Renal pelvis (tissue), 4 donors: ENCODE measurements around the gene MCCC2. TPM values are rescaled to one million over a fixed set of nuclear protein-coding genes. Genes with fewer than 3 reads are reported as not detected.
"Not testable (repeated sequence)": the region's sequence is repeated elsewhere in the genome, so short reads cannot be mapped to it uniquely, and the experiment has no call there.

Experiments used
- DNase-seq: peaks from one replicate; pipeline ENCODE4 v3.0.0-alpha.2; 2013
- polyA plus RNA-seq, 3 donors: library from polyadenylated mRNA; unstranded; fragments of 120-200 nt; gene quantifications; one replicate each; pipeline ENCODE4 v1.2.1, GENCODE V29; 2013; ENCODE audit not compliant: insufficient read length in 3 of 3

The MCCC2 gene
- polyA plus RNA-seq, 3 donors, result 52.2 to 73.8 (median 66.1) TPM

DNA sequence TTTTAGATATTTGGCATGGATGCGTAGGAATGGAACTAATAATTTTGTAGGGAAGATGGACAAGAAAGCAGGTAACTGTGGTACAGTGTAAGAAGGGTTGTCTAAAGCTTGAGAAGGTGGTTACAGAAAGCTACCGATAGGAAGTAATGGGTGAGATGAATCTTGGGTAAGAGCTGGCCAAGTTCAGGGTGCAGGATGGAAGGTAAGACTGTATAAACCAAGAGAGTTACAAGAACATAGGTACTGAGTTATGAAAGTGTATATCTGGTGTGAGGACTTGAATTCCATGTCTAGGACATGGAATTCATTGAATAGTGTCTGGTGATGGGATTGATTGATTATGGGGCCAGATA, 1.4 kb downstream of the MCCC2 start:
- DNase-seq, result no peak

DNA sequence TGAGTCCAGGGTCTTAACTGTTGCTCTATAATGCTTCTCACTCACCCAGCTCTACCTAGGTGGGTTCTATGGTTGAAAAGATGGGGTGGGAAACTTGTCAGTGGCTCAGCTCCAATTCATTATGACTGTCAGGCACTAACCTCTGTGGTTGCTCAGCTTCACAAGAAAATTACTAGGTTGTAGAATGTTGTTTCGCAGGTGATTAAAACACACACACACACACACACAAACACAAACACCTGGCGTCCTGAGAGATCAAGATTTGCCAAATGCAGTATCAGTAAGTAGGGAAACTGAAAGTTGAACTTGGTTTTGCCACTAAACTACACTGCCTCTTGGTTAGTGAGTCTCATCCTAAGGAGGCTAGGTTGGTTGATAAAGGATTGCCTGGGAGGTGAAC, 2.8 kb downstream of the MCCC2 start:
- no peak for DNase-seq

DNA sequence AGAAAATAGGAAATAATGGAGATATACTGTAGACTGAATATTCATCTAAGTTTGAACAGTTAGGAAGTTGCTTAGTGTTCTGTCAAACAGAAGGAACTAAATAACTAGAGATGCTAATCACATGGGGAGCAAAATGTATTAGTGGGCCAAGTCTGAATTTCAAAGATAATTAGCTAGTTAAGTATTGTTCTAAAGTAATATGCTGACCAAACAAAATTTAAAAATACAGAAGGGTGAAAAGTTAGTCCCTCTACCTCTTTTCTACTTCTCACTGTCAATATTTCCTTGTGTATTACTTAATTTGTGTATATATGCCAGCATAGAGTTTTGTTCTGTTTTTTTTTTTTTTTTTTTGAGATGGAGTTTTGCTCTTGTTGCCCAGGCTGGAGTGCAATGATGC, 4.0 kb downstream of the MCCC2 start:
- no peak for DNase-seq

- no peak for DNase-seq
Observed at GRCh38 chr5:71596169-71596568, 9.0 kb downstream of the MCCC2 start.

DNA sequence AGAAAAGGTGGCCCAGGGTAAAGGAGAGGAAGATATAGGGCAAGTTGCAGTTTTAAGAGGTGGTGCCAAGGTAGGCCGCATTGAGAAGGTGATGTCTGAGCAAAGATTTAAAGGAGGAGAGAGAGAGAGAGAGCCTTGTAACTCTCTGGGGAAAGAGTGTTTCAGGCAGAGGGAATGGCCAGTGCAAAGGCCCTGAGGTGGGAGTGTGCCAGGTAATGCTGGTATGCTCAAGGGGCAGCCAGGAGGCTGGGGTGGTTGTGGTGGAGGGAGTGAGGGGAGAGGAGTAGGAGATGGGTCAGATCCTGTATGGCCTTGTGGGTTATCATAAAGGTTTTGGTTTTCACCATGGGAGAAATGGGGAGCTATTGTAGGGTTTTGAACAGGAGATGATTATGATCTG, 9.9 kb downstream of the MCCC2 start:
- no peak for DNase-seq

DNA sequence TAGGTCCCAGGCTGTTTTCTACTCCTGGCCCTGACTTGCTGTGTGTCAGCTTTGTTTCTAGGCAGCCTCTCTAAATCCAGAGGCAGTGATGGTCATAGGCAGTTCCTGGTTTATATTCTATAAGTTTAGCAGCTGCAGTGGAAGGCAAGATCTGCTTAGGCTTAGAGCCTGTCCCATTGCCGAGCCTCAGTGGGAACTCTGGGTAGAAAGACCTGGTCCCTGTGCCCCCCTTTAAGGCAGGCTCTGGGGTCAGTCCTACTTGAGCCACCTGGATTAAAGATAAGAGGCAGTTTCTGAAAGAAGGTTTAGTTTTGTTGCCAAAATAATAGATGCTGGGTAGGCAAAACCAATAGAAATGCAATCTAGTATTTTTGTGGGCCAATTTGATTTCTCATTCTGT, 13.6 kb downstream of the MCCC2 start:
- DNase-seq, result no peak

- DNase-seq, result no peak
Observed at GRCh38 chr5:71601222-71602026, 14.3 kb downstream of the MCCC2 start.

- not testable (repeated sequence) for DNase-seq
Observed at GRCh38 chr5:71609916-71610315, 22.8 kb downstream of the MCCC2 start.

- no peak for DNase-seq
Observed at GRCh38 chr5:71615809-71616208, 28.7 kb downstream of the MCCC2 start.

- DNase-seq, result no peak
Observed at GRCh38 chr5:71620630-71621029, 33.5 kb downstream of the MCCC2 start.

- no peak for DNase-seq
Observed at GRCh38 chr5:71621268-71621667, 34.1 kb downstream of the MCCC2 start.

GRCh38 chr5:71621741-71622140, 34.6 kb downstream of the MCCC2 start:
- no peak for DNase-seq

- DNase-seq, result no peak
Observed at GRCh38 chr5:71623221-71623794, 36.2 kb downstream of the MCCC2 start.

DNA sequence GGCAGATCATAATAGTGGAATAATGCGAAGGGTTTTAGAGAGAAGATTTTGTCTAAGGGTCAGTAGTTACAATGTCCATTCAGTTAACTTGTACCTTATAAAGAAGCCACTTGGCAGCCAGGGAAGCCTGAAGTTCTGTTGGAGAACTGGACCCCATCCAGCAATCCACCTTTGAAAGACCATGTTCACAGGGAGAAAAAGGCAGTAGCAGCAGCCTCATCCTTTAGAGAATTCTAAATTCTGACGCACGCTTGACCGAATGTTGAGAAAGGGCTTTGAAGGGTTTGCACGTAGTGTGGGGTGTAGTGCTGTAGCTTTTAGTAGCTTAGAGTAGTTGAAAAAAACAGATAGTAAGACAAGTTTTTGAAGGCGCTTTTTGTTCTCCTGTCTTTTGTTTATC, 42.8 kb downstream of the MCCC2 start:
- no peak for DNase-seq

DNA sequence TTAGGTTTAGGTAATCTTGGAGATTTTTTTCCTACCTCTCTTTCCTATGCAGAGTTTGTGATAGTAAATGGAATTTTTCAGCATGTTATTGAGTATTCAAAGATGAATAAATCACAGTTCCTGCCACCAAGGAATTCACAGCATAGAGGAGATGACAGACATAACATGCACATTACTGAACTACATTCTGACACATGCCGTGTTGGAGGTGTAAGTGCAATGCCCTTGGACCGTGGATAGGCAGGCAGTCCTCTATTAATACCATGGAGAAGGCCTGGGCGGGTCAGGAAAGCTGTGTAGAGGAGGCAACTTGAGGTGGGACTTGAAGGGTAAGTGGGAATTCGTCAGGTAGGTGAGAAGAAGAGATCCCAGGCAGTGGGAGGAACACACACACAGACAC, 43.9 kb downstream of the MCCC2 start:
- DNase-seq, result no peak

DNA sequence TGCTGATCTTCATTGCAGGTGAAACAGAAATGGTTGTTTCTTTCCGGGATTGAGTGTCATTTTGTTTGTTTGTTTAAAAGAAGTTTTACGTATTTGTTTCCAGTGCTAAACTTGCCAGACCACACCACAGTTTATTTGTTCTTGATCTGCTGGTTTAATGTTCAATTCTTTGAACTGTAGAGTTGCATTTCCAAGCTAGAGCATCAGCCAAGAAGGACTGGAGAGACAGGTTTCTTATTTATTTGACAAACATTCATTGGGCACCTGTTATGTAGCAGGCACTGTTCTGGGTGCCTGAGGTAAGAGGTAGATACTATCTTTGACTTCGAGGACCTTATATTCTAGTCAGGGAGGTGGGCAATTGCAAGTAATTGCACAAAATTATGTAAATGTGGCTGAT, 45.0 kb downstream of the MCCC2 start:
- DNase-seq, result no peak

DNA sequence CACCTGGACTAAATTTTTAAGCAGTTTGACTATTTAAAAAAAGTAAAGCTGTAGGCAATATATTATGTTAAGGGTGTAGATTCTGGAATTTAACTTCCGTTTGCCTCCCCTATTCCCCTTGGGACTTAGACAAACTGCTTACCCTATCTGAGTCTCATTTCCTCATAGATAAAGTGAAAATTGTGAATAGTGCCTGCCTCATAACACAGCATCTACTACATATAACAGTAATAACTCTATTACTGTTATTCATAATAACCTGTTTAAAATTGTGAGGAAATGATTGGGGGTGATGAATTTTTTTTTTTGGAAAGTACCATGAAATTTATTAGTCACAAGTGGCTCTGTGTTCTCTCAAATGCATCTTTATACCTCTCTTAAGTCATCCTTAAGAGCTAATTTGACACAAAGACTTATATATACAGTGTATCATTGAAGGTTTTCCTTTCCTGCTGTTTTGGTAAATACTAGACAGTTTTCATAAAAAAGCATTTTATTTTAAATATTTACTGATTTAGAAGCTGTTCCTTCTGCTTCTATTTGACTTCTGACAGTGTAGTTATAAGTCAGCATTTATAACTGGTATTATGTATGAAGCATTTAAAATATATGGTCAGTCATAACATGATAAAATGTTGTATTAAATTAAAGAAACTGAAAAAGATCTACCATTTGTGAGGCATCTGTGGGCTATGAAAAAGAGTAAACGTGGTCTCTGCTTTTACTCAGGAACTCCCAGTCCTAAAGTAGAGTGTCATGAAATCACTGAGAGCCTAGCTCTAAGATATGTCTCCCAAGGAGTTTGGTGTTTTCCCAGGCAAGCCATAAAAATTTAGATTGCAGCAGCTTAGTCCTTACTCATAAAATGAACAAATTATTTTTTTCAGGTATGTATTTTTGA, 46.4 kb downstream of the MCCC2 start:
- no peak for DNase-seq

GRCh38 chr5:71637133-71637532, 50.0 kb downstream of the MCCC2 start:
- DNase-seq, result no peak

DNA sequence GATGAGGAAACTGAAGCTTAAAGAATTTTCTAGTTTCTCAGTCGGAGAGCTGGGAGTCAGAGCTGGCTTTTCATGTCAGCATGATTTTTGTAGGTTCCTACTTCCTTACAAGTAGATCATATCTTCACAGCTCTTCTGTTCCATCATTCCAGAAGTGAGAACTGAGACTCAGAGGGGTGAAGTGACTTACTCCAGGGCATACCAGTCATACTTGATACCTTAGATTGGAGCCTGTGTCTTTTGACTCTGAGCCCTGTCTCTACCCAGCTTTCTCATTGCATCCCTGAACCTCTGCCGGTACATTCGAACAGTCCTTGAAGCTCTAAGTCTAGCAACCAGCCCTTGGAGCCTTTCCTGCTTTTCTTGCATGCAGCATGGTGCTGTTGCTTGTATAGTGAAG, 53.3 kb downstream of the MCCC2 start:
- DNase-seq, result no peak

GRCh38 chr5:71645030-71645429, 57.9 kb downstream of the MCCC2 start:
- DNase-seq, result no peak

DNA sequence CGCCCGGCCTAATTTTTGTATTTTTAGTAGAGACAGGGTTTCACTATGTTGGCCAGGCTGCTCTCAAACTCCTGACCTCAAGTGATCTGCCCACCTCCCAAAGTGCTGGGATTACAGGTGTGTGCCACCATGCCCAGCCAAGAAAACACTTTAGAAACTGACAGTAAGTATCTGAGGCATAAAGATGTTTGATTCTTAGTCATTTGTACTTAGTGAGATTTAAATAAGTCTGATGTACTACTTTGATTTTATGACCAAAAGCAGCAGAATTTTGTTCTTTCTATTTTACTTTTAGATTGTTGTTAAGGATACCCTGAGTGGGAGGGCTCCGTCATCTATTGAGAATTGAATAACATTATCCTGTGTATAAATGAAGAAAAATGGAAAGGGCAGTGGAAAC, 63.8 kb downstream of the MCCC2 start:
- DNase-seq, result not testable (repeated sequence)

- peak; percentile 19 for DNase-seq
Observed at GRCh38 chr5:71651579-71651978, 64.4 kb downstream of the MCCC2 start.

GRCh38 chr5:71652349-71652748, 65.2 kb downstream of the MCCC2 start:
- no peak for DNase-seq
